ENCODE results near the gene TNC. TPM values are rescaled to one million over a fixed set of nuclear protein-coding genes. Genes with fewer than 3 reads are reported as not detected.

Gene TNC
- total and polyA plus RNA-seq, 2 of the 4 experiments (the other 2 are of a cell fraction) = 192 to 253 TPM

- TF ChIP-seq SMC3 (IDR thresholded peaks at IDR 0.05; ENCODE audit: low read depth, low read length) (no peak), CEBPB (IDR thresholded peaks at IDR 0.05; ENCODE audit: low read depth, low read length) (0 out of 2 replicates have a peak, but pooled peaks have one; percentile 4), NFE2L2 (IDR thresholded peaks at IDR 0.05; ENCODE audit: low read depth, low read length) (no peak), CHD1 (IDR thresholded peaks at IDR 0.05; ENCODE audit: low read depth, low read length) (no peak), MAZ (IDR thresholded peaks at IDR 0.05; ENCODE audit: borderline replicate concordance, low read depth, low read length) (no peak), POLR2A (IDR thresholded peaks at IDR 0.05; ENCODE audit: low read depth, low read length) (peak; percentile 96)
Observed at GRCh38 chr9:115117999-115118878, at the start of gene TNC (continued).

All from IMR-90 (cell line).